Esophagus squamous epithelium (tissue), 4 donors: ENCODE measurements around the gene NPHP4.

Source experiments
- POLR2A ChIP-seq, 4 donors: fragments of 450-650 bp; IDR thresholded peaks; one replicate each; pipeline ENCODE4 v1.6.1; 2017; ENCODE audit warnings: antibody characterized with exemption in 4 of 4, mild to moderate bottlenecking in 4 of 4, moderate library complexity in 3 of 4
- TF ChIP-seq, protein P1 (sequence below), 6 experiments: fragments of 450-650 bp in 4 of 6; fragments of 200-600 bp in 2 of 6; sonication (generic) in 2 of 6; IDR thresholded peaks; one replicate each; pipeline ENCODE4 v1.5.1; 2016 to 2019; ENCODE audit warnings: antibody characterized with exemption in 6 of 6, mild to moderate bottlenecking in 4 of 6, moderate library complexity in 4 of 6

DNA sequence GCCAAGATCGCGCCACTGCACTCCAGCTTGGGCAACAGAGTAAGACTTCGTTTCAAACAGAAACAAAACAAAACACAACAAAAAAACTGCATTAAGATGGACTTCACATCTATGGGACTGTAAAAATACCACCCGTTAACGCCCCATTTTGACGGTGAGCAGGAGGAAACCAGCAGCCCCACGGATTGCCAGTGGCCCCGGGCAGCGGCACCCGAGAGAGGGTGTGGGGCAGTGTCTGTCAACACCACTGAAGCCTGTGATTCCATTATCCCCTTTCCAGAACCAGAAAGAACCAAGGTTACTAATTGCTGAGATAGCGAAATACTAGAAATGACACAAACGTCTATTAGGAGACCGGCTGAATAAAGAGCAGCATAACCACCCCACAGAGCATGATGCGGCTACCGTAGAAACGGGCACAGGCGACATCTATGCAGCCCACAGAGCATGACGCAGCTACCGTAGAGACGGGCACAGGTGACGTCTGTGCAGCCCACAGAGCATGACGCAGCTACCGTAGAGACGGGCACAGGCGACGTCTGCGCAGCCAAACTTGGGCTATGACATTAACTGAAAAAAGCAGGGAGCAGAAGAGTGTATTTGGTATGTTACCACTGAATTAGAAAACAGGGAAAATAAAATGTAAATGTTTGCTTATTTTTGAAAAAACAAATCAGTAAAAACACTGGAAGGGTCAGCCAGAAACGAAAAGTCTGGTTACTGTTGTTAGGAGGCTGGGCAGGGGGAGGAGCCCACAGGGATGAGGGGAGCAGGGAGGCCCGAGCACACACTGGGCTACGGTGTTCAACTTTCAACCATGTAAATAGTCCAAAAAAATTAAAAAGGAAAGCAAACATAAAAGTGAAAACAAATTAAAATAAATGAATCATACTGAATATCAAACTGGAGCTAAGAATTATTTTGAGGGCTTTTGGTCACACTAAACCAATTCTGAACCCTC is 96.5 kb downstream of the NPHP4 start:
- TF ChIP-seq, protein P1, sequence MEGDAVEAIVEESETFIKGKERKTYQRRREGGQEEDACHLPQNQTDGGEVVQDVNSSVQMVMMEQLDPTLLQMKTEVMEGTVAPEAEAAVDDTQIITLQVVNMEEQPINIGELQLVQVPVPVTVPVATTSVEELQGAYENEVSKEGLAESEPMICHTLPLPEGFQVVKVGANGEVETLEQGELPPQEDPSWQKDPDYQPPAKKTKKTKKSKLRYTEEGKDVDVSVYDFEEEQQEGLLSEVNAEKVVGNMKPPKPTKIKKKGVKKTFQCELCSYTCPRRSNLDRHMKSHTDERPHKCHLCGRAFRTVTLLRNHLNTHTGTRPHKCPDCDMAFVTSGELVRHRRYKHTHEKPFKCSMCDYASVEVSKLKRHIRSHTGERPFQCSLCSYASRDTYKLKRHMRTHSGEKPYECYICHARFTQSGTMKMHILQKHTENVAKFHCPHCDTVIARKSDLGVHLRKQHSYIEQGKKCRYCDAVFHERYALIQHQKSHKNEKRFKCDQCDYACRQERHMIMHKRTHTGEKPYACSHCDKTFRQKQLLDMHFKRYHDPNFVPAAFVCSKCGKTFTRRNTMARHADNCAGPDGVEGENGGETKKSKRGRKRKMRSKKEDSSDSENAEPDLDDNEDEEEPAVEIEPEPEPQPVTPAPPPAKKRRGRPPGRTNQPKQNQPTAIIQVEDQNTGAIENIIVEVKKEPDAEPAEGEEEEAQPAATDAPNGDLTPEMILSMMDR (IDR thresholded peaks at IDR 0.05): no peak
- no peak for TF ChIP-seq POLR2A (IDR thresholded peaks at IDR 0.05)
